NT2/D1 (cell line): ENCODE measurements around the gene PRDX3.

Source experiments
- SUZ12 ChIP-seq: IDR thresholded peaks from 2 replicates; pipeline ENCODE4 v1.6.1; 2011; ENCODE audit not compliant: insufficient read length, insufficient read depth; ENCODE audit errors: extremely low read depth
- YY1 ChIP-seq: IDR thresholded peaks from 2 replicates; pipeline ENCODE4 v1.6.1; 2011; ENCODE audit not compliant: insufficient read length, insufficient read depth
- ZNF274 ChIP-seq: IDR thresholded peaks from 2 replicates; pipeline ENCODE4 v1.6.1; 2011; ENCODE audit warnings: mild to moderate bottlenecking, low read depth, low read length

DNA sequence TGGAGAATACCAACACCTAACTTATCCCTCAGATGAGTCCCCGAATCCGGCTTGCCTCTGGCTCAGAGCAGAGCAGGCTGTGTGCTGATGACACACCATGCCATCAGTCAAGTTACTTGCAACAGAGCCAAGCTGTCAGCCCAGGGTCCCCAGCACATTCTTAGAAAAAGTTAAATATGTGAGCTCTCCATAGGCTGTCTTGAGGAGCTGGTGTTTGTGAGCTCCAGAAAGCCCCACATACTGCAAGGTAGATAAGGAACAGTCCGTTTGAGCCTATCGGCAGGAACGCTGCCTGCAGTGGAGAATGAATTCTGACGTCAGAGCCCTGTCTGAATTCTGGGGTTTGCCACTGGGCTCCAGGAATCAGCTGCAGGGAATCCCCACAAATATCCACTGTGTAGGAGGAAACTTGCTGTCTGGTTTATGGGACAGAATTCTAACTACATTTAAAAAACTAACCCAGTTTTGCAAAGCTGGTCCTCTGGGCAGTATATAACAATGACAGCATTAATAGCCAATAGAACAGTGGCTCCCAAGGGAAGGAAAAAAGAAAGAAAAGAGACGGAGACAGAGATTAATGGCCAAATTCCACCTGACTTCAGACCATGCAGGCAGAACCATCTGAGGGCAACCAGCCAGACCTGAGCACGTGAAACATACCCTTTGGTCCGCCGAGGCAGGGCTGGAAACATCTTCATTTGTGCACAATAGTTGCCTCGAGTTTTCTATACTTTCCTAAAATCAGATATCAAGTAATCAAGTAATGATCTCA, 16.7 kb downstream of the PRDX3 start:
- TF ChIP-seq ZNF274 (no peak), SUZ12 (no peak), YY1 (no peak)
